Caki2 (cell line): Measurements from ENCODE around the gene TRAPPC2. TPM values are rescaled to one million over a fixed set of nuclear protein-coding genes. Genes with fewer than 3 reads are reported as not detected.
"Not testable (repeated sequence)": the region's sequence is repeated elsewhere in the genome, so short reads cannot be mapped to it uniquely, and the experiment has no call there.

Experiments
- DNase-seq: peaks from one replicate; pipeline ENCODE4 v3.0.0-alpha.2; 2015; ENCODE audit warnings: low read depth
- in situ Hi-C: cut with HindIII; loops from 2 replicates; pipeline ENCODE4 v1.10.0; 2016; ENCODE audit warnings: low sequenced_read_pairs, low pct_unique_long_range_greater_than_20kb, mixed read lengths
- total RNA-seq: library from RNA; depleted of rRNA; stranded (reverse); fragments of >200 nt; shearing (Covaris generic); gene quantifications from 2 replicates; pipeline ENCODE4 v1.2.3, GENCODE V29; 2014; ENCODE audit warnings: low replicate concordance; rRNA removed

TRAPPC2 gene
- total RNA-seq, 1 experiment from 2014 or later, result 20.4 TPM

DNA sequence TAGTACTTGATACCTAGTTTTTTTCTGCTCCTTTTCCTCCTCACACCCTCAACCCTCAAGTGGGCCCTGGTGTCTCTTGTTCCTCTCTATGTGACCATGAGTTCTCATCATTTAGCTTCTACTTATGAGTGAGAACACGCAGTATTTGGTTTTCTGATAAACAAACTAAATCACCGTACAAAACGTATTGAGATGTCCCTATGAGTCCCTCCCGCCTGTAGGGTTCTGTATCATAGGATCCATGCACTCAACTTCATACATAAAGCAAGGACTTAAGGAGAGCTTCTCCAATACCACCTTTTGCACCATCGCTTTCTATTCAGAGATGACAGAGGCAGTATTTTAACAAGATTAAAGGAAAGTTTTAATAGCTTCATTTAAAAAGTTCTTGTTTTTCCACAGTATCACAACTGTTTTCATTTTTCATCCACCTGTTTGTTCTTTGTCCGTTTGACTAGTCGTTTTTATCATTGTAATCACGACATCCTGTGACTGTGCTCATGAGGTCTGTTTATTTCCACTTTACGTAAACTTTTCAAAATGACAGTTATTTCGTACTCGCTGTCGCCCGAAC, 45.9 kb downstream of the TRAPPC2 start:
- no peak for DNase-seq

DNA sequence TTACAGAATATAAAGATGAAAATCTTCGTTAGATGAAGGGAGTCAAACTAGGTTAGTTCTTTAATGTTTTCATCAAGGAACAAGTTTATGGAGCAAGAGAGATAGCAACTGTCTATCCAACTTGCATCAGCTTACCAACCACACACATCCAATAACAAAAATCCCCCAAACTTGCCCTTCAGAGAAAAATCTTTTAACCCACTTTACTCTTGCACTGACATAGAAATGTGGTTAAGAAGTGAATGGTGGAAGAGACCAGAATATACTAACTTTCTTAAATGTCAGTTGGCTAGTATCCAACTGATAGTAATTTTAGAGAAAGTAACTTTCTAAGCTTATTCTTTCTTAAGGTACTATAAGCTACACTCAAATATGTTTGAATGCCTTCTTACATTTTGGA, 47.2 kb downstream of the TRAPPC2 start:
- no peak for DNase-seq
- in situ Hi-C loops, result no loop called here

More for the DNA sequence above, 45.9 kb downstream of the TRAPPC2 start:
- in situ Hi-C loops, result no loop called here

DNA sequence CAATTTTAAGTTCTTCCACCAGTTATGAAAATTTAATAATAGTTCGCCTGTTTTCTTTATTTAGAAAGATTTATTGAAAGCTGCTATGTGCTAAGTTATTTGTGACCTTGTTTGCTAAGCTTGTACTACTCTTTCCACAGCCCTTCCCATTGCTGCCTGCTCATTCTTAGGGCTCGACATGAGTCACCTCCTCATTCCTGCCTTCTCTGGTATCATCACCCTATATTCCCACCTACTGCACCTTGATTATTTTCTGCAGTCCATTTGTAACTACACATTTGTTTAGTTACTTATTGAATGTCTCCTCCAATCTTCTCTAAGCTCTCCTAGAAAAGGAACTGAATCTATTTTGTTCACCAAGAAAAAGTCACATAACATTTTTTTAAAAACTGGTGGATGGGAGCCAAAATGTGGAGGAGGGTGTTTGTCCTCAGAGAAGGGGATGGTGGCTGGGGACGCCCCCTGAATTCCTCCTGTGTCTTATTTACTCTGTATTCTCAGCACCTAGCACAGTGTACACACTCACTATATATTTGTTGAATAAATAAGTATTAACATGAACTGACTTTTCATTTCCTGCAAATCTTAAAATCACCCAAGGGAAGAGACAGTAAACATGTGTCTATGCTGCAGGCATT, 49.2 kb downstream of the TRAPPC2 start:
- peak; percentile 56 for DNase-seq
- in situ Hi-C loops, result no loop called here

DNA sequence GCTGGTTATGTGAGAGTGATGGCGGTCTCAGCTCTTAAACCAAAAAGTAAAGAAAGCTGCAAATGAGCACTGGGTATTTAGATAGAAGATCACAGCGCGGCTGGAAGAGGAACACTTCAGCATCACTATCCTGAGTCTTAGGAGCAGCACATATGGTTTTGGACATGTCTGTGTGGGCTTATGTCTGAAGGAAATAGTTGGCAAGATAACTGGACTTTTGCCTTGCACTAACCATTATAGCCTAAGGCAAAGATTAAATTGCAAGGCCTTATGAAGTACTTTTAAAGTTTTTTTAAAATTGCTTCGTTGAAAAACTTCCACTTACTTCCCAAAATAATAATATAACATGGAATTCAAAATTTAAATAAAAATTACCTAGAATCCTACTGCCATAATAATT, 50.1 kb downstream of the TRAPPC2 start:
- in situ Hi-C loops, result no loop called here
- DNase-seq, result no peak

DNA sequence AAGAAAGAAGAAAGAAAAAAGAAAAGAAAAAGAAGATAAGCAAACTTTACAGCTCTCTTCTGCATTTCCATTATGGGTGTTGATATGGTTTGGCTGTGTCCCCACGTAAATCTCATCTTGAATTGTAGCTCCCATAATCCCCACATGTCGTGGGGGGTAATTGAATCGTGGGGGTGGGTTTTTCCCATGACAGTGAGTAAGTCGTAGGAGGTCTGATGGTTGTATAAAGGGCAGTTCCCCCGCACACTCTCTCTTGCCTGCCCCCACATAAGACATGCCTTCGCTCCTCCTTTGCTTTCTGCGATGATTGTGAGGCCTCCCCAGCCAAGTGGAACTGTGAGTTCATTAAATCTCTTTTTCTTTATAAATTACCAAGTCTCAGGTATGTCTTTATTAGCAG, 52.8 kb downstream of the TRAPPC2 start:
- in situ Hi-C loops, result no loop called here
- no peak for DNase-seq

DNA sequence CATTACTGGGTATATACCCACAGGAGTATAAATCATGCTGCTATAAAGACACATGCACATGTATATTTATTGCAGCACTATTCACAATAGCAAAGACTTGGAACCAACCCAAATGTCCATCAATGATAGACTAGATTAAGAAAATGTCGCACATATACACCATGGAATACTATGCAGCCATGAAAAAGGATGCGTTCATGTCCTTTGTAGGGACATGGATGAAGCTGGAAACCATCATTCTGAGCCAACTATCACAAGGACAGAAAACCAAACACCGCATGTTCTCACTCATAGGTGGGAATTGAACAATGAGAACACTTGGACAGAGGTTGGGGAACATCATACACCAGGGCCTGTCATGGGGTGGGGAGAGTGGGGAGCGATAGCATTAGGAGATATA, 54.7 kb downstream of the TRAPPC2 start:
- in situ Hi-C loops, DNase-seq: not testable (repeated sequence)

DNA sequence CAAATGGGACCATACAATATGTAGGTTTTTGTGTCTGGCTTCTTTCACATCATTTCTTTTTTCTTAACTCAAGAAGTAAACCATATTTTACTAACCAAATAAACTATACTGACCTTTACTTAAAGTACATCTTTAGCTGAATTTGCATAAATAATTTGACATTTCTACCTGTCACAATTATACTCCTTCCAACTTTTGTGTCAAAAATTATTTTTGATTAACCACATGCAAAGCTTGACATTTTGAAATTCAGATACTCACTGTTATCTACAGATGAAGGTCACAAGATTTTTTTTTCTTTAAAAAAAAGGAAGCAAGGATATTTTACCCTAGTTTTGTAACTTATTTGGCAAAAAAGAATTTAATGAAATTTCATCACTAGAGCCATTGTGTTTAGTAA, 57.5 kb downstream of the TRAPPC2 start:
- DNase-seq, result no peak
- in situ Hi-C loops, result no loop called here

DNA sequence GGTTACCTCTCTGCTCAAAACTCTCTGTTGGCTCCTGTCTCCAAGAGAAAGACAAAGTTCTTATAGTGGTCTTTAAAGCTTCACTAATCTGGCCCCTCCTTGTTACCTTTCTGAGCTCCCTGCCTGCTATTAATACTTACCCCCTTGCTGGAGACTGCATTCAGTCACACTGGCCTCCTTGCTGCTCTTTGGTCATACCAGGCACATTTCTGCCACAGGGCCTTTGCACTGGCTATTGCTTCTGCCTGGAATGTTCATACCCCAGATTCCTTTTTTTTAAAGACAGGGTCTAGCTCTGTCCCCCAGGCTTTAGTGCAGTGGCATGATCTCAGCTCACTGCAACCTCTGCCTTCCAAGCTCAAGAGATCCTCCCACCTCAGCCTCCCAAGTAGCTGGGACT, 61.4 kb downstream of the TRAPPC2 start:
- no peak for DNase-seq
- in situ Hi-C loops, result no loop called here

DNA sequence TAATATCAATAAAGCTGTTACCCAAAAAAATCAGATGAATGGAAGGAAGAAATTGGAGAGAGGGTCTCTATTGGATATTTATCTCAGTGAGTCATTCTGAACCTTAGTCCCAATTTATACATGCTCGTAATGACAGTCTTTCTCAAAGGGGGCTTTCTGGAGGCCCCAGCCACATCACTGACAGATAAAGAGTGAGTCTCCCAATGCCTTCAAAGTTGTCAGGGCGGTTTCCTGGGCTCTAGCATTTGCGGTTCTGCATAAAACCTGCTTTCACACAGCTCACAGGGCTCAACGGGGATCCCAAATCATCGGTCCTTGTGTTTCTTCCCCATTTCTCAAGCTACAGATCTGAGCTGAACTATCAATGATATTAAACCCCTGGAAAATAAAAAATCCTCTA, 64.2 kb downstream of the TRAPPC2 start:
- in situ Hi-C loops, result no loop called here
- DNase-seq, result no peak

DNA sequence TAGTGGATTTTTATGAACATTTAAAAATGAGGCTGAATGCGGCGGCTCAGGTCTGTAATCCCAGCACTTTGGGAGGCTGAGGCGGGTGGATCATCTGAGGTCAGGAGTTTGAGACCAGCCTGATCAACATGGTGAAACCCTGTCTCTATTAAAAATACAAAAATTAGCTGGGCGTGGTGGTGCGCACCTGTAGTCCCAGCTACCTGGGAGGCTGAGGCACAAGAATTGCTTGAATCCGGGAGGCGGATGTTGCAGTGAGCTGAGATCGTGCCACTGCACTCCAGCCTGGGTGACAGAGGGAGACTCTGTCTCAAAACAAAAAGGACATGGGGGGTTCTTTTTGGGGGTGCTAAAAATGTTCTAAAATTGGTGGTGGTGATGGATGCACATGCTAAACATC, 64.7 kb downstream of the TRAPPC2 start:
- in situ Hi-C loops, result not testable (repeated sequence)

DNA sequence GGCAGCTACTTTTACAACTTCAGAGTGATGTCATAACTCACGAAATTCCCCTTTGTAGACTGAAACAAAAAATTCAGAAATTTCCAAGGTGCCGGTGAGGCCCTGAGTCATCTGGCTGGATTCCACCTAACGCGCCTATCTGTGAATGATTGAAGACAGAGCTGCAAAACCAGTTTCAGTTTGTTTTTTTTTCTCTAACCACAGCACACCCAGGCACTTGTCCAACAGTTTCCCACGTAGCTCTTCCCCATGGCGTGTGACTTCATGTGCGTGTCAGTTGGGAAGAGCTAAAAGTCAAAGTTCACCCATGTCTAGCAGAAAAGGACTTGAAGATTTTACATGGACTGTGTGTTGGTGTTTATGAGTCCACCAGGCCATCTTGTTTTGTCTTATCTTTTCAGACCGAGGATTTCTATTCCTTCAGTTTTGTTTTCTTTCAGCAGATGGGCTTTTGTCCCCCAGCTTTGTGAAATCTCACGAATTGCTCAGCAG, 65.1 kb downstream of the TRAPPC2 start:
- DNase-seq, result peak; percentile 98
- in situ Hi-C loops, result no loop called here

More for the DNA sequence above, 64.7 kb downstream of the TRAPPC2 start:
- DNase-seq, result not testable (repeated sequence)

DNA sequence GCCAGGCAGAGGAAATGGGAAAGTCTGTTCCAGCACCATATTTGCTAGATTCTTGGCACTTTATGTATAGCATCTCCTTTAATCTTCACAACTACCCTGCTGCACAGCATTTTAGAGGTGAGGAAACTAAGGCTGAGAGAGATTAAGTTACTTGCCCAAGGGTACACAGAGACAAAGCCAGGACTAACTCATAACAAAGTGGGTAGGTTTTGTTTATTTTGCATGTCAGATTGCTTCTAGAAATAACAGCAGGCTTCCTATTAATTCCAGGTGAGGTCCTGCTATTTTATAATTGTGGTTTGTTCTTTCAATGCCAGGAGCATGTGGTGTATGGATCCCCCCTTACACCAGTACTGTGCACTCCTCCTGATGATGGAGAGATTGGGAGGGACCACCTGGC, 66.5 kb downstream of the TRAPPC2 start:
- in situ Hi-C loops, result no loop called here

DNA sequence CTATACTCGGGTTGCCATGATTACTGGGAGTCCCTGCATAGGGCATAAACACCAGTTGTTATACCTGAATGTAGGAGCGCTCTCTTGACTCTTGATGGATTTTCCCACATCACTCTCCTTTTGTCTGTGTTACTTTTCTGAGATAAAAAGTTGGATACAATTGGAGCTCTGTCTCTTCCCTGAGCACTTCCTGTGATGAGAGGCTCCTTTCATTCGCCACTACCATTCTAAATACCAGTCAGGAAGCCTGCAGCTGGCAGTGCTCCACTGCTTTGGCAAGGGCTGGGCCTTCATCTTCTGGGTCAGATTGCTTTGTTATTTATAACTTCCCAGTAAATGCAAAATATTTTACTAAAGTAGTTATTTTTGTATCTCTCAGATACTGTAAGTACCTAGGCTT, 67.6 kb downstream of the TRAPPC2 start:
- in situ Hi-C loops, result no loop called here
- no peak for DNase-seq

More for the DNA sequence above, 66.5 kb downstream of the TRAPPC2 start:
- no peak for DNase-seq

DNA sequence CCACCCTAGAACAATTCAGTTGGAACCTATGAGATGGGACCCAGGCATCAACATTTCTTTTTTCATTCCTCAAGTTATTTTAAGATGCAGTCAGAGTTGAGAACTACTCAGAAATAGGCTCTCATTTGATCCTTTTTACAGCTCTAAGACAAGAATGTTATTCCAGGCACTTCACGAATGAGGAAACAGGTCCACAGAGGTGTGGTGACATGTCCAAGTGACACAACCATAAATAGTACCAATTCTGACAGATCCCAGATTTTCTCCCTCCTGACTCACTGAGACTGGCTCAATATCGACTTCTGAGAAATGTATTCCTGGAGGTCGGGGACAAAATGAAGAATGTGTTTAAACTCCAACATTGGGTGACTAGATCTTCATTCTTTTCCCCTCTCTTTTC, 70.4 kb downstream of the TRAPPC2 start:
- in situ Hi-C loops, result no loop called here

DNA sequence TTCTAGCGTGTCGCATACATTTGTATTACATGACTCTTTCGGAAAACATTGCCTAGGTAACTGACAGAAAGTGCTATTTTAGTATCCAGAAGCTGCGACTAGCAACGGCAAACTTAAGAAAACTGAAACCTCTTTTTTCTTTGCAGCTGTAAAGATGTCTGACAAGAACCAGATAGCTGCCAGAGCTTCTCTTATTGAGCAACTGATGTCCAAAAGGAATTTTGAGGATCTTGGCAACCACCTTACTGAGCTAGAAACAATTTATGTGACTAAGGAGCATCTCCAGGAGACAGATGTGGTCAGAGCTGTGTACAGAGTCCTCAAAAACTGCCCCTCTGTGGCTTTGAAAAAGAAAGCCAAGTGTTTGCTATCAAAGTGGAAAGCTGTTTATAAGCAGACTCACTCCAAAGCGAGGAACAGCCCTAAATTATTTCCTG, 72.0 kb downstream of the TRAPPC2 start:
- DNase-seq, result no peak
- in situ Hi-C loops, result no loop called here

More for the DNA sequence above, 70.4 kb downstream of the TRAPPC2 start:
- peak; percentile 29 for DNase-seq

Other genes starting within 250 kb of the TRAPPC2 start
- not detected in 2 replicates for gene EGFL6, start 165.0 kb downstream of the TRAPPC2 start, total RNA-seq
- 4.1 and 11.2 TPM in 2 replicates for gene TCEANC, start 81.5 kb downstream of the TRAPPC2 start, total RNA-seq
- 100 and 135 TPM in 2 replicates for gene RAB9A, start 45.5 kb downstream of the TRAPPC2 start, total RNA-seq
- gene OFD1, start 128 bp upstream of the TRAPPC2 start, total RNA-seq, result 15.5 TPM in 2 replicates
- not detected in 2 replicates for gene GPM6B, start 82.5 kb upstream of the TRAPPC2 start, total RNA-seq